ENCODE results near the gene TTC16. TPM values are rescaled to one million over a fixed set of nuclear protein-coding genes. Genes with fewer than 3 reads are reported as not detected.

The TTC16 gene
- polyA plus RNA-seq, 1 donor from 2014 or later = 0.11 TPM

GRCh38 chr9:127710204-127710783 is 5.6 kb upstream of the TTC16 start:
- H3K4me2 ChIP-seq (ENCODE audit: low read length) = no peak overlapping the region
- H3K27me3 ChIP-seq (ENCODE audit: insufficient read depth, low read depth, low read length) = no peaks in the 10 kb centered on the region
- H3K27ac ChIP-seq (ENCODE audit: low read length) = no peak overlapping the region
- H3K36me3 ChIP-seq (ENCODE audit: insufficient read depth, low read length) = no peaks in the 10 kb centered on the region
- no peak overlapping the region for H3K9ac ChIP-seq (ENCODE audit: low read length)
- no peak overlapping the region for H3K4me3 ChIP-seq (ENCODE audit: low read length)
- H3K9me3 ChIP-seq (ENCODE audit: low read length) = no peaks in the 10 kb centered on the region
- H2AFZ ChIP-seq (ENCODE audit: low read depth, low read length) = no peak overlapping the region
- no peaks in the 10 kb centered on the region for H4K20me1 ChIP-seq (ENCODE audit: insufficient read depth)
- H3K79me2 ChIP-seq (replicated peaks; ENCODE audit: insufficient read depth, low read length) = no peaks in the 10 kb centered on the region
- H3K9me2 ChIP-seq (ENCODE audit: insufficient read depth, low read length) = no peaks in the 10 kb centered on the region
- TF ChIP-seq, protein P1, sequence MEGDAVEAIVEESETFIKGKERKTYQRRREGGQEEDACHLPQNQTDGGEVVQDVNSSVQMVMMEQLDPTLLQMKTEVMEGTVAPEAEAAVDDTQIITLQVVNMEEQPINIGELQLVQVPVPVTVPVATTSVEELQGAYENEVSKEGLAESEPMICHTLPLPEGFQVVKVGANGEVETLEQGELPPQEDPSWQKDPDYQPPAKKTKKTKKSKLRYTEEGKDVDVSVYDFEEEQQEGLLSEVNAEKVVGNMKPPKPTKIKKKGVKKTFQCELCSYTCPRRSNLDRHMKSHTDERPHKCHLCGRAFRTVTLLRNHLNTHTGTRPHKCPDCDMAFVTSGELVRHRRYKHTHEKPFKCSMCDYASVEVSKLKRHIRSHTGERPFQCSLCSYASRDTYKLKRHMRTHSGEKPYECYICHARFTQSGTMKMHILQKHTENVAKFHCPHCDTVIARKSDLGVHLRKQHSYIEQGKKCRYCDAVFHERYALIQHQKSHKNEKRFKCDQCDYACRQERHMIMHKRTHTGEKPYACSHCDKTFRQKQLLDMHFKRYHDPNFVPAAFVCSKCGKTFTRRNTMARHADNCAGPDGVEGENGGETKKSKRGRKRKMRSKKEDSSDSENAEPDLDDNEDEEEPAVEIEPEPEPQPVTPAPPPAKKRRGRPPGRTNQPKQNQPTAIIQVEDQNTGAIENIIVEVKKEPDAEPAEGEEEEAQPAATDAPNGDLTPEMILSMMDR (IDR thresholded peaks at IDR 0.05; ENCODE audit: poor library complexity, severe bottlenecking) = no peak
- TF ChIP-seq SMC3 (conservative IDR thresholded peaks at IDR 0.05; ENCODE audit: poor library complexity) (no peak), EP300 (conservative IDR thresholded peaks at IDR 0.05; ENCODE audit: poor library complexity, severe bottlenecking) (no peak), POLR2AphosphoS5 (IDR thresholded peaks at IDR 0.05) (no peak), REST (IDR thresholded peaks at IDR 0.05; ENCODE audit: borderline replicate concordance) (no peak), MXI1 (conservative IDR thresholded peaks at IDR 0.05; ENCODE audit: poor library complexity, severe bottlenecking) (no peak), EZH2 (IDR thresholded peaks at IDR 0.05; ENCODE audit: borderline replicate concordance, insufficient read depth, low read length, poor library complexity, severe bottlenecking) (no peak), RAD21 (conservative IDR thresholded peaks at IDR 0.05) (no peak), TAF1 (IDR thresholded peaks at IDR 0.05; ENCODE audit: low read depth) (no peak)
- no peaks in the 10 kb centered on the region for H3F3A ChIP-seq (ENCODE audit: insufficient read depth, low read length, poor library complexity, severe bottlenecking)

- H4K20me1 ChIP-seq (ENCODE audit: insufficient read depth) = no peaks in the 10 kb centered on the region
- H3K27me3 ChIP-seq (ENCODE audit: insufficient read depth, low read depth, low read length) = no peaks in the 10 kb centered on the region
- H2AFZ ChIP-seq (ENCODE audit: low read depth, low read length) = no peak overlapping the region
- H3K79me2 ChIP-seq (replicated peaks; ENCODE audit: insufficient read depth, low read length) = no peaks in the 10 kb centered on the region
- H3K4me2 ChIP-seq (ENCODE audit: low read length) = no peak overlapping the region
- no peak overlapping the region for H3K9ac ChIP-seq (ENCODE audit: low read length)
- no peaks in the 10 kb centered on the region for H3K9me3 ChIP-seq (ENCODE audit: low read length)
- H3K27ac ChIP-seq (ENCODE audit: low read length) = no peak overlapping the region
- no peaks in the 10 kb centered on the region for H3F3A ChIP-seq (ENCODE audit: insufficient read depth, low read length, poor library complexity, severe bottlenecking)
- no peak overlapping the region for H3K4me3 ChIP-seq (ENCODE audit: low read length)
- no peaks in the 10 kb centered on the region for H3K9me2 ChIP-seq (ENCODE audit: insufficient read depth, low read length)
- H3K36me3 ChIP-seq (ENCODE audit: insufficient read depth, low read length) = no peaks in the 10 kb centered on the region
- no peak for TF ChIP-seq REST (IDR thresholded peaks at IDR 0.05; ENCODE audit: borderline replicate concordance)
Measured at GRCh38 chr9:127711226-127711701, 4.6 kb upstream of the TTC16 start.

Measured in neural cell (in vitro differentiated cells).